OCI-LY7 (cell line): ENCODE results near the gene TMEM253. TPM values are rescaled to one million over a fixed set of nuclear protein-coding genes. Genes with fewer than 3 reads are reported as not detected.
A peak's percentile ranks its signal among the peaks of the same experiment; 100 is the strongest.

ENCODE experiments used
- BruUV-seq: library from RNA; stranded (reverse); fragments of 400-500 nt; replicated peaks from 2 replicates; lab custom pipeline; 2021; lab: Mats Ljungman, UMichigan
- CTCF ChIA-PET: fragments of 300-600 bp; sonication (Branson Sonifier 250); formaldehyde crosslinking; loops from one replicate; lab custom pipeline; 2022; ENCODE audit warnings: antibody characterized with exemption; ENCODE audit not compliant: unreplicated experiment; lab: Charles Lee
- POLR2A ChIA-PET: fragments of 300-600 bp; sonication (Branson Sonifier 250); formaldehyde crosslinking; loops from one replicate; lab custom pipeline; 2022; ENCODE audit warnings: antibody characterized with exemption; lab: Charles Lee
- DNase-seq: peaks from one replicate; pipeline ENCODE4 v3.0.0-alpha.2; 2015; ENCODE audit warnings: low spot score
- H2AFZ ChIP-seq: fragments of 200-600 bp; sonication (generic), shearing (Covaris generic); 2 replicates; pipeline ENCODE4 v1.6.1; 2014; ENCODE audit warnings: mild to moderate bottlenecking, antibody characterized with exemption, low read length, moderate library complexity
- H3K27ac ChIP-seq: fragments of 200-600 bp; sonication (generic); 2 replicates; pipeline ENCODE4 v1.5.1; 2014; ENCODE audit warnings: mixed run types, low read depth, mild to moderate bottlenecking, moderate library complexity, low read length, inconsistent platforms; ENCODE audit not compliant: poor library complexity, severe bottlenecking
- H3K36me3 ChIP-seq: fragments of 200-600 bp; sonication (generic); 2 replicates; pipeline ENCODE4 v1.6.1; 2014; ENCODE audit warnings: mild to moderate bottlenecking, antibody characterized with exemption, low read length, moderate library complexity, mixed read lengths; ENCODE audit not compliant: insufficient read depth
- H3K4me1 ChIP-seq: fragments of 200-600 bp; sonication (generic); 2 replicates; pipeline ENCODE4 v1.5.1; 2014; ENCODE audit warnings: mild to moderate bottlenecking, low read length; ENCODE audit not compliant: insufficient read depth, poor library complexity, severe bottlenecking
- H3K4me2 ChIP-seq: fragments of 200-600 bp; sonication (generic); 2 replicates; pipeline ENCODE4 v1.6.1; 2014; ENCODE audit warnings: mild to moderate bottlenecking, low read length
- H3K4me3 ChIP-seq: fragments of 200-600 bp; sonication (generic); 2 replicates; pipeline ENCODE4 v1.5.1; 2014; ENCODE audit warnings: mild to moderate bottlenecking, low read depth, low read length; ENCODE audit not compliant: poor library complexity, severe bottlenecking
- H3K79me2 ChIP-seq: fragments of 200-600 bp; sonication (generic); 2 replicates; pipeline ENCODE4 v1.6.1; 2016; ENCODE audit warnings: low read depth, mild to moderate bottlenecking, low read length, moderate library complexity, mixed read lengths; ENCODE audit not compliant: insufficient read depth
- H3K9me2 ChIP-seq: fragments of 200-600 bp; sonication (generic); 2 replicates; pipeline ENCODE4 v1.6.1; 2016; ENCODE audit warnings: mild to moderate bottlenecking, low read length, mixed read lengths; ENCODE audit not compliant: insufficient read depth
- H3K9me3 ChIP-seq: fragments of 200-600 bp; sonication (generic); 2 replicates; pipeline ENCODE4 v1.6.1; 2014; ENCODE audit warnings: mild to moderate bottlenecking, mixed run types, low read length, mixed read lengths
- H4K20me1 ChIP-seq: fragments of 200-600 bp; sonication (generic); 2 replicates; pipeline ENCODE4 v1.6.1; 2014; ENCODE audit warnings: mild to moderate bottlenecking, antibody characterized with exemption, low read length, moderate library complexity, mixed read lengths; ENCODE audit not compliant: insufficient read depth
- EZH2phosphoT487 ChIP-seq: fragments of 200-600 bp; sonication (generic); IDR thresholded peaks from 2 replicates; pipeline ENCODE4 v1.6.1; 2018; ENCODE audit warnings: low read depth, borderline replicate concordance, mild to moderate bottlenecking, mixed run types, antibody characterized with exemption, low read length, moderate library complexity, mixed read lengths
- intact Hi-C: fragments of 100-400 bp; cut with micrococcal nuclease; formaldehyde crosslinking; loops from one replicate; pipeline ENCODE4 v1.10.0; 2022; ENCODE audit not compliant: unreplicated experiment
- total RNA-seq, 2 experiments: library from RNA; depleted of rRNA in 1 of 2; stranded (reverse); fragments of >200 nt in 1 of 2; shearing (Covaris generic) in 1 of 2; gene quantifications; 2 replicates each; pipeline ENCODE4 v1.2.3, GENCODE V29; 2014 to 2022
- TF ChIP-seq, protein P1 (sequence below): fragments of 200-600 bp; sonication (generic); conservative IDR thresholded peaks from 2 replicates; pipeline ENCODE4 v1.5.1; 2014; ENCODE audit warnings: mild to moderate bottlenecking, antibody characterized with exemption, low read length, moderate library complexity, mixed read lengths

The TMEM253 gene
- total RNA-seq, 2 experiments from 2014 or later, result 0.88 TPM; not detected in 1

DNA sequence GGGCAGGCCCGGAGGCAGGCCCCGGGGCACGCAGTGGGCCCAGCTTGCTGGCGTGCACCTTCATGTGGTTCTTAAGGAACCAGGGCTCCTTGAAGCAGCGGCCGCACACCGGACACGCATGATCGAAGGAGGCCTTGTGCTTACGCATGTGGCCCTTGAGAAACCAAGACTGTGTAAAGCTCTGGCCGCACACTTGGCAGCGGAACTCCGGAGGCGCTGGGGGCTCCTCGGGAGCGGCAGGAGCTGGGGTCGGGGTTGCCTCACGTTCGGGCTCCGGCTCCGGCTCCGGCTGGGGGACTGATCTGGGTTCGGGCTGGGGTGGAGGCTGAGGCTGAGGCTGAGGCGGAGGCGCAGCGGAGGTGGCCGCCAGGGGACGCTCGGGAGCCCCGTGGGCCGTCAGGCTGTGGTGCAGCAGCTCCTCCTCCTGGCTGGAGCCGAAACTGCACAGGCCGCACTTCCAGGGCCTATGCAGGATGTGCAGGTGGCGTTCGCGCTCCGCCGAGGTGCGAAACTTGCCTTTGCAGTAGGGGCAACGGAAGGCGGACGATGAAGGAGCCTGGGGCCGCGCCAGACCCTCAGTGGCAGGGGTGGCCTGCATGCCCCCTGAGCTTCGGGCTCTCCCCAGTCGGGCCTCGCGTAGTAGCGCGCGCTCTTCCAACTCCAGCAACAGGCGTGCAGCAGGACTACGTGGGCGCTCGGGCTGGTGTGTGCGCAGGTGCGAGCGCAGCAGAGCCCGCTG is 8.4 kb upstream of the TMEM253 start:
- H3K27ac ChIP-seq, result no peak overlapping the region
- no peaks in the 10 kb centered on the region for H3K36me3 ChIP-seq
- H3K4me3 ChIP-seq, result no peak overlapping the region
- no peaks in the 10 kb centered on the region; the same call in 1 of the 2 replicates for H4K20me1 ChIP-seq
- no peaks in the 10 kb centered on the region for H3K9me2 ChIP-seq
- no peaks in the 10 kb centered on the region for H3K79me2 ChIP-seq
- peak; percentile 88 for DNase-seq
- BruUV-seq, result no TSS peak
- POLR2A ChIA-PET, result interaction anchor here (0.8 kb wide), 1 partner anchor 78 kb away, joined by 3 read pairs; no protein-coding TSS in a partner anchor
- H3K4me2 ChIP-seq, result no peak overlapping the region
- H3K4me1 ChIP-seq, result peaks cover 20% of the 10 kb centered on the region
- TF ChIP-seq, protein P1, sequence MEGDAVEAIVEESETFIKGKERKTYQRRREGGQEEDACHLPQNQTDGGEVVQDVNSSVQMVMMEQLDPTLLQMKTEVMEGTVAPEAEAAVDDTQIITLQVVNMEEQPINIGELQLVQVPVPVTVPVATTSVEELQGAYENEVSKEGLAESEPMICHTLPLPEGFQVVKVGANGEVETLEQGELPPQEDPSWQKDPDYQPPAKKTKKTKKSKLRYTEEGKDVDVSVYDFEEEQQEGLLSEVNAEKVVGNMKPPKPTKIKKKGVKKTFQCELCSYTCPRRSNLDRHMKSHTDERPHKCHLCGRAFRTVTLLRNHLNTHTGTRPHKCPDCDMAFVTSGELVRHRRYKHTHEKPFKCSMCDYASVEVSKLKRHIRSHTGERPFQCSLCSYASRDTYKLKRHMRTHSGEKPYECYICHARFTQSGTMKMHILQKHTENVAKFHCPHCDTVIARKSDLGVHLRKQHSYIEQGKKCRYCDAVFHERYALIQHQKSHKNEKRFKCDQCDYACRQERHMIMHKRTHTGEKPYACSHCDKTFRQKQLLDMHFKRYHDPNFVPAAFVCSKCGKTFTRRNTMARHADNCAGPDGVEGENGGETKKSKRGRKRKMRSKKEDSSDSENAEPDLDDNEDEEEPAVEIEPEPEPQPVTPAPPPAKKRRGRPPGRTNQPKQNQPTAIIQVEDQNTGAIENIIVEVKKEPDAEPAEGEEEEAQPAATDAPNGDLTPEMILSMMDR, result peak; percentile 96
- no peak for TF ChIP-seq EZH2phosphoT487
- intact Hi-C loops, result loop anchor here (1.0 kb wide), 3 partner anchors 12 to 78 kb away; no protein-coding TSS in a partner anchor
- H2AFZ ChIP-seq, result no peak overlapping the region
- no peaks in the 10 kb centered on the region for H3K9me3 ChIP-seq
- CTCF ChIA-PET, result interaction anchor here (1.0 to 1.8 kb wide), 5 partner anchors 11 to 77 kb away, joined by 5 to 7 read pairs (median 5); no protein-coding TSS in a partner anchor

DNA sequence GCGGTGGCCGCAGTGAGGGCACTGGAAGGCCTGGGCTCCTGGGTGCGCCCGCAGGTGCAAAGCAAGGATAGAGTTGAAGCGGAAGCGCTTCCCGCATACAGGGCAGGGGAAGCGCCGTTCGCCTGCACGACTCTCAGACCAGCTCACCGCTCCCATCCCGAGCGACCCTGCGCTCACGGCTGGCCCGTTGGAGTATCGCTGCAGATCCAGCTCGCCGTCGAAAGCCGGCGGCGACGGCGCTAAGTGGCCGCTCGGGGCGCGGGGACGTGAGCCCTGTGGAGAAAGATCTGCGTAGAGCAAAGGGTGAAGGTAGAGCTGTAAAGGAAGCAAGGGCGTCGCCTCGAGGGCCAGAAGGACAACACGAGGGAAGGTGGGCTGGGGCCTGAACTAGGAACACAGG is 7.8 kb upstream of the TMEM253 start:
- intact Hi-C loops, result no loop called here
- Histone ChIP-seq H3K9me3 (no peaks in the 10 kb centered on the region), H3K79me2 (no peaks in the 10 kb centered on the region), H3K4me2 (no peak overlapping the region), H4K20me1 (no peaks in the 10 kb centered on the region; the same call in 1 of the 2 replicates), H3K27ac (no peak overlapping the region), H3K9me2 (no peaks in the 10 kb centered on the region), H2AFZ (no peak overlapping the region), H3K4me1 (peaks cover 18% of the 10 kb centered on the region), H3K4me3 (no peak overlapping the region), H3K36me3 (no peaks in the 10 kb centered on the region)
- ChIA-PET CTCF (interaction anchor here (1.0 to 1.8 kb wide), 5 partner anchors 11 to 78 kb away, joined by 5 to 7 read pairs (median 5); no protein-coding TSS in a partner anchor), POLR2A (no interaction called here)
- TF ChIP-seq, protein P1, result no peak
- TF ChIP-seq EZH2phosphoT487, result no peak
- BruUV-seq, result no TSS peak
- no peak for DNase-seq
